Natural killer cell (primary cell): ENCODE results near the gene DOCK8. TPM values are rescaled to one million over a fixed set of nuclear protein-coding genes. Genes with fewer than 3 reads are reported as not detected.
"Not testable (repeated sequence)": the region's sequence is repeated elsewhere in the genome, so short reads cannot be mapped to it uniquely, and the experiment has no call there.

Source experiments
- ATAC-seq, 3 donors: fragments of 150-1000 bp in 2 of 3; fragments of 200-7000 bp in 1 of 3; cut with Tn5 transposase; 1 replicate in 1 of 3; 2 replicates in 2 of 3; pipeline ENCODE4 v1.10.0; 2021; ENCODE audit warnings: mild to moderate bottlenecking in 2 of 3, moderate library complexity in 2 of 3
- DNase-seq, 2 donors: peaks; one replicate each; pipeline versions ENCODE4 v3.0.0 to v3.0.0-alpha.2; 2013 to 2021; ENCODE audit warnings: mixed read lengths in 1 of 2
- H3K27ac ChIP-seq: one replicate; pipeline ENCODE4 v1.5.1; 2013; ENCODE audit warnings: mild to moderate bottlenecking, low read length
- H3K27me3 ChIP-seq: one replicate; pipeline ENCODE4 v1.6.1; 2013; ENCODE audit warnings: low read length; ENCODE audit not compliant: control insufficient read depth, insufficient read depth
- H3K36me3 ChIP-seq: one replicate; pipeline ENCODE4 v1.6.1; 2013; ENCODE audit warnings: low read length; ENCODE audit not compliant: control insufficient read depth, insufficient read depth
- H3K4me1 ChIP-seq: one replicate; pipeline ENCODE4 v1.6.1; 2013; ENCODE audit warnings: low read length; ENCODE audit not compliant: control insufficient read depth, insufficient read depth
- H3K4me3 ChIP-seq: one replicate; pipeline ENCODE4 v1.5.1; 2013; ENCODE audit warnings: low read length
- H3K9me3 ChIP-seq: one replicate; pipeline ENCODE4 v1.6.1; 2013; ENCODE audit warnings: low read length; ENCODE audit not compliant: control insufficient read depth, insufficient read depth
- H3K27ac Mint-ChIP-seq, 2 donors: one replicate each; pipeline ENCODE4 v1.8.0; 2022; ENCODE audit warnings: mild to moderate bottlenecking in 2 of 2, mixed read lengths in 2 of 2, moderate library complexity in 1 of 2
- H3K27me3 Mint-ChIP-seq, 2 donors: one replicate each; pipeline ENCODE4 v1.8.0; 2022; ENCODE audit warnings: low read depth in 2 of 2, mixed read lengths in 2 of 2
- H3K36me3 Mint-ChIP-seq: one replicate; pipeline ENCODE4 v1.8.0; 2022; ENCODE audit warnings: mixed read lengths
- H3K4me1 Mint-ChIP-seq, 2 donors: one replicate each; pipeline ENCODE4 v1.8.0; 2022; ENCODE audit warnings: mixed read lengths in 2 of 2
- H3K4me3 Mint-ChIP-seq: one replicate; pipeline ENCODE4 v1.8.0; 2022; ENCODE audit warnings: mild to moderate bottlenecking, moderate library complexity, mixed read lengths
- H3K9me3 Mint-ChIP-seq, 2 donors: one replicate each; pipeline ENCODE4 v1.8.0; 2022; ENCODE audit warnings: mixed read lengths in 2 of 2
- CTCF ChIP-seq: fragments of 200-600 bp; IDR thresholded peaks from one replicate; pipeline ENCODE4 v1.8.0; 2022; ENCODE audit warnings: antibody characterized with exemption
- WGBS: methylation state at CpG from one replicate; pipeline ENCODE4 v1.1.7; 2013; ENCODE audit warnings: missing lambda C conversion rate; ENCODE audit not compliant: insufficient coverage; 5-methylcytosine and 5-hydroxymethylcytosine counted together
- intact Hi-C: fragments of 100-400 bp; cut with micrococcal nuclease; formaldehyde crosslinking; loops from one replicate; pipeline ENCODE4 v1.14.2; 2022
- total RNA-seq, 4 donors: library from RNA; stranded (reverse); fragments of 120-200 nt in 1 of 4; gene quantifications; one replicate each; pipeline versions ENCODE4 v1.2.3 to v1.2.4, GENCODE V29; 2013 to 2022

Gene DOCK8
- total RNA-seq, 3 donors from 2014 or later (not counting 1 experiment from before 2014, with no cell fraction given) = 156 to 211 (median 207) TPM

- Mint-ChIP-seq H3K4me3 (no peak overlapping the region), H3K27me3 (no peaks in the 10 kb centered on the region), H3K27ac (peak overlapping the region; percentile 44 to 53), H3K4me1 (peaks cover 7 to 11% of the 10 kb centered on the region in 2 donors), H3K9me3 (no peaks in the 10 kb centered on the region), H3K36me3 (peaks cover 68% of the 10 kb centered on the region)
- Histone ChIP-seq H3K4me1 (no peaks in the 10 kb centered on the region), H3K27ac (no peak overlapping the region), H3K9me3 (no peaks in the 10 kb centered on the region), H3K4me3 (no peak overlapping the region), H3K27me3 (no peaks in the 10 kb centered on the region), H3K36me3 (peaks cover 86% of the 10 kb centered on the region)
- WGBS = 100% methylated on average over 1 of the region's 1 CpG
- intact Hi-C loops = no loop called here
- DNase-seq (no peak), ATAC-seq (no peak)
- TF ChIP-seq CTCF = no peak
These were observed 190.7 kb downstream of the DOCK8 start for GRCh38 chr9:405341-405740.

DNA sequence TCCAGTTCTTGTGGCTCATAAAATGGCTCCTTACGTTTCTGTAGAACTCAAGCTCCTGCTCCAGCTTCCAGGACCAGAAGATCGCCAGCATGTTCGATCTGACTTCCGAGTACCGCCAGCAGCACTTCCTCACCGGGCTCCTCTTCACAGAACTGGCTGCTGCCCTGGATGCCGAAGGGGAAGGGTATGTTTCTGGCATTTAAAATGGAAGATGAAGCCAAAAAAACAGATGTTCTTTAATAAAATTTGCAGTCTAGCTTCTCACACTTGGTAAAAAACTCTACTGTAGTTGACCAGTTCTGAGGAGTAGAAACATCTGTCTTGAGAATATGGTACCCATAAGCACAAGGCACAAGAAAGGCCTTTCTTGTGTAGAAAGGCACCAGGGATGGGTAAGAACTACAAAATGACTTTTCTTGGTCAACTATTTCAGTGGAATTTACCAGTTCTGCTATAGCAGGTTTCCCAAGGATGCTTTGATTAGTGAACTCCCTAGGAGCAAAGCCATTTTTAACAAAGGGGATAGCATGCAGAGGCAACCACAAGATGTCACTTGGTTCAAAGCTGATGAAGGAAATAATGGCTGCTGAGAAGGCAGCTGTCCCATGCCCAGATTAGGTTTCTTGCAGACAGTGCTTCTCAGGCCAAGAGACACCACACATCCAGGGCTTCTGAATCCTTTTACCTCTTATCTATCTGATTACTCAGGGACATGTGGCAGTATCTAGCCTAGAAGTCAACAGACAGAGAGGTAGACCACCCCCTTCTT is 192.4 kb downstream of the DOCK8 start:
- no peaks in the 10 kb centered on the region for H3K27me3 ChIP-seq
- Mint-ChIP-seq H3K36me3 (peaks cover 55% of the 10 kb centered on the region), H3K27ac (peak overlapping the region; percentile 53 to 57), H3K4me1 (peaks cover 3 to 5% of the 10 kb centered on the region in 2 donors), H3K4me3 (no peak overlapping the region), H3K27me3 (no peaks in the 10 kb centered on the region), H3K9me3 (no peaks in the 10 kb centered on the region)
- peaks cover 83% of the 10 kb centered on the region for H3K36me3 ChIP-seq
- no peaks in the 10 kb centered on the region for H3K4me1 ChIP-seq
- H3K4me3 ChIP-seq = no peak overlapping the region
- ATAC-seq = no peak
- WGBS = 99% methylated on average over 7 of the region's 7 CpGs
- no peak for TF ChIP-seq CTCF
- intact Hi-C loops = no loop called here
- no peaks in the 10 kb centered on the region for H3K9me3 ChIP-seq
- DNase-seq = no peak
- no peak overlapping the region for H3K27ac ChIP-seq

- peaks cover 69% of the 10 kb centered on the region for H3K36me3 ChIP-seq
- H3K9me3 ChIP-seq, H3K27me3 Mint-ChIP-seq, H3K27me3 ChIP-seq, H3K4me1 Mint-ChIP-seq, H3K9me3 Mint-ChIP-seq, H3K27ac ChIP-seq, DNase-seq, ATAC-seq, intact Hi-C loops, H3K27ac Mint-ChIP-seq, H3K4me3 Mint-ChIP-seq, H3K4me3 ChIP-seq, H3K4me1 ChIP-seq: not testable (repeated sequence)
- 93% methylated on average over 2 of the region's 7 CpGs for WGBS
- H3K36me3 Mint-ChIP-seq = peaks cover 46% of the 10 kb centered on the region
These were observed 195.0 kb downstream of the DOCK8 start for GRCh38 chr9:409655-410054.

- Mint-ChIP-seq H3K27ac (peak overlapping the region in 1 of 2 donors; percentile 64), H3K27me3 (no peaks in the 10 kb centered on the region), H3K36me3 (peaks cover 21% of the 10 kb centered on the region), H3K4me1 (no peaks in the 10 kb centered on the region), H3K9me3 (no peaks in the 10 kb centered on the region), H3K4me3 (no peak overlapping the region)
- DNase-seq (no peak), ATAC-seq (no peak)
- no peak for TF ChIP-seq CTCF
- H3K9me3 ChIP-seq = no peaks in the 10 kb centered on the region
- WGBS = 96% methylated on average over 5 of the region's 5 CpGs
- intact Hi-C loops = no loop called here
- no peak overlapping the region for H3K27ac ChIP-seq
- no peaks in the 10 kb centered on the region for H3K4me1 ChIP-seq
- H3K27me3 ChIP-seq = no peaks in the 10 kb centered on the region
- H3K4me3 ChIP-seq = no peak overlapping the region
- H3K36me3 ChIP-seq = peaks cover 64% of the 10 kb centered on the region
These were observed 199.9 kb downstream of the DOCK8 start for GRCh38 chr9:414595-414994.
